Endodermal cell (in vitro differentiated cells): Measurements from ENCODE around the gene ITSN1. TPM values are rescaled to one million over a fixed set of nuclear protein-coding genes. Genes with fewer than 3 reads are reported as not detected.

Experiments used
- DNase-seq: peaks from one replicate; pipeline ENCODE4 v3.0.0-alpha.2; 2017
- H3K27ac ChIP-seq: 2 replicates; pipeline ENCODE4 v1.5.1; 2013; ENCODE audit warnings: mild to moderate bottlenecking, low read depth, low read length, moderate library complexity
- H3K27me3 ChIP-seq: 2 replicates; pipeline ENCODE4 v1.6.1; 2013; ENCODE audit warnings: mild to moderate bottlenecking, low read length, moderate library complexity; ENCODE audit not compliant: insufficient read depth, control insufficient read depth, poor library complexity, severe bottlenecking
- H3K36me3 ChIP-seq: 2 replicates; pipeline ENCODE4 v1.7.0; 2013; ENCODE audit warnings: mild to moderate bottlenecking, low read length, moderate library complexity; ENCODE audit not compliant: control insufficient read depth, insufficient read depth
- H3K4me1 ChIP-seq: one replicate; pipeline ENCODE4 v1.7.0; 2013; ENCODE audit warnings: low read length; ENCODE audit not compliant: control insufficient read depth, insufficient read depth
- H3K4me3 ChIP-seq: 2 replicates; pipeline ENCODE4 v1.5.1; 2013; ENCODE audit warnings: mild to moderate bottlenecking, low read length, moderate library complexity
- H3K9ac ChIP-seq: 2 replicates; pipeline ENCODE4 v1.6.1; 2013; ENCODE audit warnings: mild to moderate bottlenecking, low read length, moderate library complexity; ENCODE audit not compliant: poor library complexity, severe bottlenecking; ENCODE audit errors: extremely low read depth
- H3K9me3 ChIP-seq: 2 replicates; pipeline ENCODE4 v1.6.1; 2013; ENCODE audit warnings: mild to moderate bottlenecking, low read length, moderate library complexity; ENCODE audit not compliant: control insufficient read depth
- H3K27ac Mint-ChIP-seq: 2 replicates; pipeline ENCODE4 v1.8.0; 2020; ENCODE audit warnings: mixed read lengths
- H3K27me3 Mint-ChIP-seq: 2 replicates; pipeline ENCODE4 v1.8.0; 2021; ENCODE audit warnings: mild to moderate bottlenecking, mixed read lengths; ENCODE audit not compliant: insufficient read depth
- H3K36me3 Mint-ChIP-seq: 2 replicates; pipeline ENCODE4 v1.8.0; 2020; ENCODE audit warnings: low read depth, mixed read lengths
- H3K4me1 Mint-ChIP-seq: 2 replicates; pipeline ENCODE4 v1.8.0; 2020; ENCODE audit warnings: mixed read lengths
- H3K4me3 Mint-ChIP-seq: 2 replicates; pipeline ENCODE4 v1.8.0; 2020; ENCODE audit warnings: mild to moderate bottlenecking, moderate library complexity, mixed read lengths
- H3K9me3 Mint-ChIP-seq: 2 replicates; pipeline ENCODE4 v1.8.0; 2020; ENCODE audit warnings: mild to moderate bottlenecking, mixed read lengths
- WGBS, 2 experiments: methylation state at CpG; one replicate each; pipeline versions ENCODE4 v1.1.5 to v1.1.7; 2013; ENCODE audit warnings: missing lambda C conversion rate in 2 of 2, mixed read lengths in 1 of 2; ENCODE audit not compliant: insufficient coverage in 1 of 2, insufficient read length in 1 of 2; 5-methylcytosine and 5-hydroxymethylcytosine counted together
- total RNA-seq, 2 donors: library from RNA; stranded (reverse); fragmentation: NEBNext Ultra II Directional in 1 of 2; extraction: Animal tissue kit (Norgen Biotek cat#: 25700) in 1 of 2; gene quantifications; 2 replicates in 1 of 2; 3 replicates in 1 of 2; pipeline ENCODE4 v1.2.1, GENCODE V29; 2021
- TF ChIP-seq, protein P1 (sequence below): fragments of 200-600 bp; sonication (generic); conservative IDR thresholded peaks from 2 replicates; pipeline ENCODE4 v1.5.0; 2021; ENCODE audit warnings: antibody characterized with exemption, mild to moderate bottlenecking

The ITSN1 gene
- total RNA-seq, 2 donors from 2014 or later: 89.6 to 104 TPM

DNA sequence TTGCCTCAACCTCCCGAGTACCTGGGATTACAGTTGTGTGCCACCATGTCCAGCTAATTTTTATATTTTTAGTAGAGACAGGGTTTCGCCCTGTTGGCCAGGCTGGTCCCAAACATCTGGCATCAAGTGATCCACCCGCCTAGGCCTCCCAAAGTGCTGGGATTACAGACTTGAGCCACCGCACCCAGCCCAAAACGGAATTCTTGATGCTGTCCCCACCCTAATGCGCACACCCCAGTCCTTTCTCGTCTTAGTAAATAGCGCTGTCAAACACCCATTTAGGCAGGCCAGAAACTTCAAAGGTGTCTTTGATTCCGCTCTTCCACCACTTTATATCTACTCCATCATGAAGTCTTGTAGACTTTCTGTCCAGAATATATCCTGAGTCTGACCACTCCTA, 35.1 kb downstream of the ITSN1 start:
- Mint-ChIP-seq H3K36me3 (peaks cover 14% of the 10 kb centered on the region), H3K4me3 (no peak overlapping the region), H3K27me3 (no peaks in the 10 kb centered on the region), H3K27ac (no peak overlapping the region), H3K4me1 (peaks cover 49% of the 10 kb centered on the region), H3K9me3 (no peaks in the 10 kb centered on the region)
- WGBS, 2 experiments: 95% methylated on average over 9 of the region's 9 CpGs
- H3K27ac ChIP-seq: no peak overlapping the region
- no peak overlapping the region for H3K9ac ChIP-seq
- no peaks in the 10 kb centered on the region for H3K36me3 ChIP-seq
- H3K9me3 ChIP-seq: no peaks in the 10 kb centered on the region
- peaks cover 2% of the 10 kb centered on the region for H3K4me1 ChIP-seq
- TF ChIP-seq, protein P1, sequence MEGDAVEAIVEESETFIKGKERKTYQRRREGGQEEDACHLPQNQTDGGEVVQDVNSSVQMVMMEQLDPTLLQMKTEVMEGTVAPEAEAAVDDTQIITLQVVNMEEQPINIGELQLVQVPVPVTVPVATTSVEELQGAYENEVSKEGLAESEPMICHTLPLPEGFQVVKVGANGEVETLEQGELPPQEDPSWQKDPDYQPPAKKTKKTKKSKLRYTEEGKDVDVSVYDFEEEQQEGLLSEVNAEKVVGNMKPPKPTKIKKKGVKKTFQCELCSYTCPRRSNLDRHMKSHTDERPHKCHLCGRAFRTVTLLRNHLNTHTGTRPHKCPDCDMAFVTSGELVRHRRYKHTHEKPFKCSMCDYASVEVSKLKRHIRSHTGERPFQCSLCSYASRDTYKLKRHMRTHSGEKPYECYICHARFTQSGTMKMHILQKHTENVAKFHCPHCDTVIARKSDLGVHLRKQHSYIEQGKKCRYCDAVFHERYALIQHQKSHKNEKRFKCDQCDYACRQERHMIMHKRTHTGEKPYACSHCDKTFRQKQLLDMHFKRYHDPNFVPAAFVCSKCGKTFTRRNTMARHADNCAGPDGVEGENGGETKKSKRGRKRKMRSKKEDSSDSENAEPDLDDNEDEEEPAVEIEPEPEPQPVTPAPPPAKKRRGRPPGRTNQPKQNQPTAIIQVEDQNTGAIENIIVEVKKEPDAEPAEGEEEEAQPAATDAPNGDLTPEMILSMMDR: no peak
- DNase-seq: no peak
- no peaks in the 10 kb centered on the region for H3K27me3 ChIP-seq
- H3K4me3 ChIP-seq: no peak overlapping the region

DNA sequence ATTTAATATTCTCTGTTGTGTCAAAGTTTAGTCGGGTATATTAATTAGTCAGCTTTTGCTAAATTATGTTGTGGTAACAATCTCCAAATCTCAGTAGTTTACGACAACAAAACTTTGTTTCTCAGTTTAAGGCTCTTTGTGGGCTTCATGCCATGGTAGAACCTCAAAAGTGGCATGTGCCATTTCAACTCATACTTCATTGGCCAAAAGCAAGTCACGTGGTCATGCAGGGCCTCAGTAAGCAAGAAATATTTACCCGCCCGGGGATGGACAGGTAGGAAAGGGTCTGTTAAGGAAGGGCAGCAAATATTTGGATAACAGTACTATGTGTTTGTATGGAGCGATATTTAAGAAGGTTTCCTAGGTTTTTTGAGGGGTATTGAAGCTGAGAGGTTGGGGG, 38.6 kb downstream of the ITSN1 start:
- H3K36me3 Mint-ChIP-seq: peaks cover 14% of the 10 kb centered on the region
- H3K9me3 Mint-ChIP-seq: no peaks in the 10 kb centered on the region
- H3K36me3 ChIP-seq: no peaks in the 10 kb centered on the region
- TF ChIP-seq, protein P1: no peak
- peaks cover 7% of the 10 kb centered on the region for H3K4me1 ChIP-seq
- WGBS, 2 experiments: 98% methylated on average over 6 of the region's 6 CpGs
- DNase-seq: no peak
- no peak overlapping the region for H3K9ac ChIP-seq
- no peaks in the 10 kb centered on the region for H3K27me3 Mint-ChIP-seq
- no peaks in the 10 kb centered on the region for H3K27me3 ChIP-seq
- H3K4me1 Mint-ChIP-seq: peaks cover 53% of the 10 kb centered on the region
- H3K27ac Mint-ChIP-seq: peak overlapping the region; percentile 66
- no peak overlapping the region for H3K4me3 Mint-ChIP-seq
- H3K4me3 ChIP-seq: no peak overlapping the region
- no peak overlapping the region for H3K27ac ChIP-seq
- no peaks in the 10 kb centered on the region for H3K9me3 ChIP-seq

DNA sequence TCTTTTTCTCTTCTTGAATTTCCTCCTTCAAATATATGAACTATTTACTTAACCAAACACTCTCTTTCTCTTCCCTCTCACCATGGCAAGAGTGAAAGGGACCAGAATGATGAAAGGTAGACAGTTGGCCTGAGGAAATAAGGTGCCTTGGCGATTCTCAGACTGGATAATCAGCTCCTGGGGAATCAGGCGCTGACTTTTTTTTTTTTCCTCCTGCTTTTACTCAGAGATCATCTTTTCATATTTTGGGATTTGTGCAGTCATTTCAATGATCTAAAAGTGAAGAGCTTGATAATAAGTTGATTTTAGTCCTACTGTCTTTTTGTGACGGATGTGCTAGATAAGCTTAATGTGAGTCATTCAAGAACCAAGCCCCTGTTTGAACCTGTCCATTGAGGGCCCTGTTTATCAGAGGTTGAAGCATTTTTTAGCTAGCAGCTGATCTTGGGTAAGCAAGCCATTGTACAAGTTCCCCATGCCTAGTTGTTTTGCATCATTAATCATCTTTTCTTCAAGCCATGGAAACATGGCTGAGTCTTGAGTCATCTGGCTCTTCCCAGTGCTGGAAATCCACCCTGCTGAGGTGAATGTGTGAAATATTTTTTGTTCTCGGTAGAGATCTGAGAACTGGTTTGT, 40.8 kb downstream of the ITSN1 start:
- 82% methylated on average over 3 of the region's 4 CpGs; no CpG with 5 or more reads in 1 of the 2 experiments for WGBS, 2 experiments
- Histone ChIP-seq H3K27ac (peak overlapping the region; percentile 81), H3K27me3 (no peaks in the 10 kb centered on the region), H3K9ac (no peak overlapping the region), H3K4me3 (peak overlapping the region; percentile 35), H3K9me3 (no peaks in the 10 kb centered on the region), H3K4me1 (peaks cover 11% of the 10 kb centered on the region), H3K36me3 (no peaks in the 10 kb centered on the region)
- Mint-ChIP-seq H3K4me1 (peaks cover 57% of the 10 kb centered on the region), H3K9me3 (no peaks in the 10 kb centered on the region), H3K27ac (peak overlapping the region; percentile 87), H3K27me3 (no peaks in the 10 kb centered on the region), H3K36me3 (peaks cover 14% of the 10 kb centered on the region), H3K4me3 (peak overlapping the region; percentile 10)
- DNase-seq: no peak
- TF ChIP-seq, protein P1: no peak
